NCI-H526 treated with DMSO at 0.1 percent for 48 hours (cell line): ENCODE data around the gene NHLRC4.
"Not testable (repeated sequence)": the region's sequence is repeated elsewhere in the genome, so short reads cannot be mapped to it uniquely, and the experiment has no call there.

Experiments used
- DNase-seq: peaks from one replicate; lab custom pipeline; 2025; lab: John Stamatoyannopoulos, UW

NHLRC4 gene

GRCh38 chr16:583815-584591 is 17.2 kb downstream of the NHLRC4 start:
- peak; percentile 34 for DNase-seq

DNA sequence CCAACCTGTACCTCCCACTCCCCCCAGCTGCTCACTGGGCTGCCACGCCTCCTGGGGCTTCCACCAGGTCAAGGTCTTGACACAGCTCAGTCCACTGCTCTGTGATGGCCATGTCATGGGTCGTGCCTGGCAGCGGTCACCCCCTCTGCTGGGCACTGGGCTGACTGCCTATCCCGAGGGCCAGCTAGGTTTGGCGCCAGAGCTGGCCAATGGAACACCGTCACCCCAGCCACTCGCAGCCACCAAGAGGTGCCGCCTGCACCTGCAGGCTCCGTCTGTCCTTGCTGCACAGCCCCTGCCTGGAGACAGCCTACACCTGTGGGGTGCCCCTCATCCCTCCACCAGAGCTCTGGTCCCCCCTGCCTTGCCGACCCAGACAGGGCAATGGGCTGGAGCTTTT is 18.5 kb downstream of the NHLRC4 start:
- no peak for DNase-seq

- no peak for DNase-seq
Measured at GRCh38 chr16:586047-586644, 19.3 kb downstream of the NHLRC4 start.

GRCh38 chr16:586645-587590 is 20.1 kb downstream of the NHLRC4 start:
- DNase-seq: no peak

DNA sequence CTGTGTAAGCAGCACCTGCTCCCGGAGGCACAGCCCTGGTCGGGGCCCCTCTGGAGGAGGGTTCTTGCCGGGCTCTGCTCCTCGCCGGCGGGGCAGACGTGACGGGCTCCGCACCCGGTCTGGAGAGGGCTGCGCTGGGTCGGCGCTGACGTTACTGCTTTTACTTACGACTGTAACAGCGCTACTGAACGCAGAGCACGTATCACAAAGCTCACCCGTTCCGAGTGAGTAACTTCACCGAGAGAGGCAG is 21.8 kb downstream of the NHLRC4 start:
- no peak for DNase-seq

DNA sequence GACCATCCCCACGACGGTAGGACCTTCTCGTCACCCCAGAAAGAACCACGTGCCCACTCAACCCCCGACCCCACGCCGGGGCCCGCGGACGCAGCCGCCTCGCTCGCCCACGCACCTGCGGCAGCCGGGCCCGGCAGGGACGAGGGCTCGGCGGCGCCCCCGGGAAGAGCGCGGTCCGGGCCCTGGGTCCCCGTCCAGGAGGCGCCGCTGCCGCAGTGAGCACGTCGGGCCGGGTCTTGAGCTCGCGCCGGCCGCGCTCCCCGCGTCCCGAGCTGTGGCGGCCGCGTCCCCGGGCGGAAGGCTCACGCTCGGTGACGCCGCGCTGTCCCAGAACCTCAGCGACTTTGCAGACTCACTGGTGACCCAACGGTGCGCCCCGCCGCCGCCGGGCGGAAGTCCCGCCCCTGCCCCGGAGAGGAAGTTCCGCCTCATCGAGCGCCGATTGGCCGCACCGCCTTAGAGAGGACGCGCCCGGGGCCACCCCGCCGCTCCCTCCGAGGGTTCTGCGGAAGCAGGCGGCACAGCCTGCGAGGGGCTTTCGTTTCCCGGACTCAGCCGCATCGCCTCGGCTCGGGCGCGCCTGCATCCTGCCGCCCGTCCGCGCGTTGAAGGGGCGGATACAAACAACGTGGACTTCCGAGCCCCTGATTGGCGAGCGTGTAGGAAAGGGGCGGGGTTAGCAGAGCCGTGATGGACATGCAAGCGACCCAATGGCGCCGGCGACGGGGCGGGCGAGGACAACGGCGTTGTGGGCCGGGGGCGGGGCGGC is 22.3 kb downstream of the NHLRC4 start:
- peak; percentile 88 for DNase-seq

- peak; percentile 88 for DNase-seq
Measured at GRCh38 chr16:589658-590187, 22.9 kb downstream of the NHLRC4 start, which contains the start of gene RAB40C. Gene RAB40C, plus strand, starts transcription at chr16:590066. Its CDS starts 226 bp downstream, at chr16:590292.

- no peak for DNase-seq
Measured at GRCh38 chr16:590188-590814, 23.5 kb downstream of the NHLRC4 start.

DNA sequence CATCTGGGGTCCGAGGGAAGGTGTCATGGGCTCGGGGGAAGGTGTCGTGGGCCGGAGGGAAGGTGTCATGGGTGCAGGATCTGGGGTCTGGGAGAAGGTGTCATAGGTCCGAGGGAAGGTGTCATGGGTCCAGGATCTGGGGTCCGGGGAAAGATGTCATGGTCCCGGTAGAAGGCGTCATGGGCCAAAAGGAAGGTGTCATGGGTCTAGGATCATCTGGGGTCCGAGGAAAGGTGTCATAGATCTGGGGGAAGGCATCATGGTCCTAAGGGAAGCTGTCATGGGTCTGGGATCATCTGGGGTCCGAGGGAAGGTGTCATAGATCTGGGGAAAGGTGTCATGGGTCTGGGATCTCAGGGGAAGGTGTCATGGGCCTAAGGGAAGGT is 24.0 kb downstream of the NHLRC4 start:
- no peak for DNase-seq

DNA sequence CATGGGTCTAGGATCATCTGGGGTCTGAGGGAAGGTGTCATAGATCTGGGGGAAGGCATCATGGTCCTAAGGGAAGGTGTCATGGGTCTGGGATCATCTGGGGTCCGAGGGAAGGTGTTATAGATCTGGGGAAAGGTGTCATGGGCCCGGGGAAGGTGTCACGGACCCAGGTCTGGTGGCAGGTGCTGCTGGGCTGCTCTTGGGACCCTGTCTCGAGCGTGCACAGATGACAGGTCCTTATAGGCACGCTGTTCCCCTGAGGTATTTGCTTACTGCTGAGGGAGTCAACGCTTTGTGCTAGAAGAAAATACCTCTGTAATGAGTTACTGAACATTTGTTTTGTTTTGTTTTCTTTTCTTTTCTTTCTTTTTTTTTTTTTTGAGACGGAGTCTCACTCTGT is 24.4 kb downstream of the NHLRC4 start:
- DNase-seq: no peak

DNA sequence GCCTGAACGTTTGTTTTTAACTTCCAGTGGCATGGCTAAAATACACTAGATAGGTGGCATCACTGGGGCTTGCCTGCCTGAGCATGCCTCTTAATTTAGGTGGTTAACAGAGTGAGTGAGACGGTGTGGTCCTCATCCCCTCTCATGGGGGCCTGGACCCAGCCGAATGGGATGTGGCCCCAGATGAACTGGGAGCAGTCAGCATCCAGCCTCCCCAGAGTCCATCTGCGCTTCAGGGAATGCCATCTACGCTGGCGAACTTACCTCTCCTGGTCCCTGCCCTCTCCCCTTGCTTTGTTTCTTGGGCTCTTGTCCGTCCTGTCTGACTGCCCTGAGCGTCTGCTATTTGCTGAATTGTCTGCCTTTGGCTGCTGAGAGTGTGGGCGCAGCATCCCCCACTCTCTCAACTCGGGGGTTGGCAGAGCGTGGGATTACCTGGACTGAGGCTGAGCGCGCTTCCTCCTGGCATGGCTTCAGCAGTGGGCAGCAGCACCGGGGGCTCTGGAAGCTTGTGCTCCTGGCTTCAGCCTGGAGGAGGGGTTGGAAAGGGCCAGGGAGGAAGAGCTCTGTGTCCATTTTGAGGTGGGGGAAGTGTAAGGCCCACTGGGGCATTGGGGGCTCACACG is 25.2 kb downstream of the NHLRC4 start:
- DNase-seq: no peak

GRCh38 chr16:592518-593306 is 25.9 kb downstream of the NHLRC4 start:
- peak; percentile 72 for DNase-seq

DNA sequence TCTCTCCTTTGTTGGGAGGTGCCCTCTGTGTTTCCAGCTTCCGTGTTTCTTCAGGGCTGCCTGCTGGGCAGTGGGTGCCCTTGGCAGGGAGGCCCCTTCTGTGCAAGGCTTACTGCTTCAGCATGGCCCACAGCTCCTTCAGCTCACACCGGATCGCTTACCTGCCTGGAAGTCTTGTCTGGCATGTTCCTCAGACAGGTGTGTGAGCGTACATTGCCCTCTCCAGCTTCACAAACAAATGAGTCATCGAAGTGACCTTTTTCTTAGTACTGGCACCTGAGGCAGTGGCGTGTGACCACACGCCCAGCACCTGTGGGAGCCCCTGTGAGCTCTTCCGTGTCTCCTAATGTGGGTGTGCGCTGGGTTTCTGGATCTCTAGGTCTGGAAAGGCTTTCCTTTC is 26.6 kb downstream of the NHLRC4 start:
- DNase-seq: peak; percentile 68

DNA sequence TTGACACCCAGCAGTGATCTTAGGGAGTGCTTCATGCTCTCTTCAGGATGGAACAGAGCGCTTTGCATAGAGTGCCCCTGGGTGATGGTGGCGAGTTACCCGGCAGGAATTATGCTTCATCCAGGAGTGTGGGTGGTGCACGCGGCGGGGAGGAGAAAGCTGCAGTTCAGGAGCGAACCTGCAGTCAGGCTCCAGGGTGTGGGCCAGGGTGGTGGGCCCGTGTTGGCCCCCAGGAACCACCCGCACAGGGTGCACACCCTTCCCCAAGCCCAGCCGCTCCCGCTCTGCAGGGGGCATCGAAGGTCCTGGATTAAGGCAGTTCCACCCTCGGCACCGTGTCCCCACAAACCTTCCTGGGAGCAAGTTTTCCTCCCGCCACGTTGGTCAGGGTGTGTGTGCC is 27.0 kb downstream of the NHLRC4 start:
- no peak for DNase-seq

GRCh38 chr16:595094-595528 is 28.3 kb downstream of the NHLRC4 start:
- no peak for DNase-seq

DNA sequence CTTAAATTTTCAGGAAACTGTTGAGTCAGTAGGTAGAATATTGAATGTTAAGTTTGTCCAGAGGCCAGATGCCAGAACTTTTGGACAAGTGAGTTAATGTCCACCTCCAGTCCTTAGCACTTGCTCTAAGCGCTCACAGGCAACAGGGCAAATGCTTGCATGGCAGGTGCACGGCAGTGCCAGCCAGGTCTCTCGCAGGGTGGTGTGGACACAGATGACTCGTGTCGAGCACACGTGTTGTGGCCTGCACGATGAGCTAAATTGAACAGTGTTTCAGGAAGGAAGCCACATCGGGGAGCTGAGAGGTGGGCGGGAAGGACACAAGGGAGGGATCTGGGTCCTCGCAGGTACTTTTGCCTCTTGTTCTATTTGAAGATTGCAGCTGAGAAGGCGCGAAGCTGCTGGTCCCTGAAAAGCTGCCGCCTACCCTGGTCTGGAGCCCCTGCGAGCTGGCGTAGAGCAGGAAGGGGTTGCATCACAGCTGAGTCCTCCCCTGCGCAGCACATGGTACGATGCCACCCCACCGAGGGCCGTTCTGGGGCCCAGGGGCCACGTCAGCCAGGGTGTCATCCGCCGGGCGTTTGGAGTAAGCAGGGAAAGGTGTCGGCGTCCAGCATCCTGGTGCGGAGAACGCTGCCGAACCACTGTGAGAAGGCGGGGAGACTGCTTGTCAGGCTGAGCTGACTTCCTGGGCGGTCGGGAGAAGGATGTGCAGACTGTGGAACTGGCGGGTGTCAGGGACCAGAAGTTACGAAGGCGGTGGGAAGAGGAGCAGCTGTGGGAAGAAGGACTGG is 29.3 kb downstream of the NHLRC4 start:
- DNase-seq: no peak

- no peak for DNase-seq
Measured at GRCh38 chr16:596736-597060, 29.9 kb downstream of the NHLRC4 start.

DNA sequence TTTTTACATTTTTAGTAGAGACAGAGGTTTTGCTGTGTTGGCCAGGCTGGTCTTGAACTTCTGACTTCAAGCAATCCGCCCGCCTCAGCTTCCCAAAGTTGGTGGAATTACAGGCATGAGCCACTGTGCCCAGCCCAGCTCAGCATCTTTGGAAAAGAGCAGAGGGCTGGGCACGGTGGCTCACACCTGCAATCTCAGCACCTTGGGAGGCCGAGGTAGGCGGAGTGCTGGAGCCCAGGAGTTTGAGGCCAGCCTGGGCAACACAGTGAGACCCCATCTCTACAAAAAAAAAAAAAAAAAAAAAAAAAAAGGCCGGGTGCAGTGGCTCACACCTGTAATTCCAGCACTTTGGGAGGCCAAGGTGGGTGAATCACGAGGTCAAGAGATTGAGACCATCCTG is 30.9 kb downstream of the NHLRC4 start:
- DNase-seq: not testable (repeated sequence)
